ENCODE measurements around the gene EEPD1. TPM values are rescaled to one million over a fixed set of nuclear protein-coding genes. Genes with fewer than 3 reads are reported as not detected.

The EEPD1 gene
- total RNA-seq, 1 experiment from 2014 or later = 48.0 TPM

DNA sequence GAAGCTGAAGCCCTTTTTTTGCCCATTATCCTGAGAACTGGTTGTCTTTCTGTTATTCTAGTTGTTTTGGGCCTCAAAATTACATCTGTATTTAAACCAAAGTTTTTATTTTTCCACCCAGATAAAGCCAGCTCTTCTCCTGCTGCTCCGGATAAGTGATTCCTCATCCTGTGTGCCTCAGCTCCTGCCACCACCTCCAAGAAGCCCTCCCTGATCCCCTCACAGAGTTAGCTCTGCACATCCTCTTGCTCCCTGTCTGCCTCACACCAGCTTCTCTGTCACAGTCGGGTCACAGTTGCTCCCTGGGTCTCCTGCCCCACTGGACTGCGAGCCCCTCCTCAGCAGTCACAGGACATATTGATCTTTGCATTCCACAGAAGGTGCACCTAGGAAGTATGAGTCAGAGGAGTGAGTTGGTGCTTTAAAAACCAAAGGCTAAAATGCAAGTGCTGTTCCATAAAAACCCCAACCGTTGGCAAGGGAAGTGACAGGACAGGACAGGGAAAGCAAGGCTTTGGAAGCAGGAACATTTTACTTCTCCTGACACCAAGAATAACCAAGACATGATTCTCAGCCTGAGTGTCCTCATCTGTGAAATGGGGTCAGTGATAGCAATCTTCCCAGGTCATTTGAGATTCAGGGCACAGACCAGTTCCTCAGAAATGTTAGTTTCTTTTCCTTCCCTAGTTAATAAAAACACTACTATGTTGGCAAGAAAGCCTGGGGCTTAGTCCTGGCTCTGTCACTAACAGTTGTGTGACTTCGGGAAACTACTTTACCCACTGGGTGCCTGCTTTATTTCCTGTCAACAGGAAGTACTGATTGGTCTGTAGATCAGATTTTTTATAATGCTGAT, 36.5 kb upstream of the EEPD1 start:
- Histone ChIP-seq H3K4me3 (ENCODE audit: low read depth in 2 of 2, low read length in 2 of 2) (0 out of 4 replicates have a peak overlapping the region, but pooled peaks of 1 of the 2 experiments have one; percentile 10), H3K4me1 (ENCODE audit: control insufficient read depth, insufficient read depth, low read length) (peaks cover 25% of the 10 kb centered on the region), H3K27ac (ENCODE audit: low read length) (peak overlapping the region; percentile 74), H3K9me3 (ENCODE audit: control insufficient read depth, insufficient read depth, low read depth, low read length) (peaks cover 5% of the 10 kb centered on the region; the same call in 1 of the 2 replicates), H3K36me3 (ENCODE audit: control insufficient read depth, insufficient read depth, low read length) (no peaks in the 10 kb centered on the region), H3K27me3 (ENCODE audit: control insufficient read depth, insufficient read depth, low read length) (no peaks in the 10 kb centered on the region)
- BruUV-seq (replicated peaks) = no TSS peak
- intact Hi-C loops (cut with micrococcal nuclease; ENCODE audit: unreplicated experiment) (no loop called here), in situ Hi-C loops (cut with HindIII; ENCODE audit: low pct_unique_long_range_greater_than_20kb, low sequenced_read_pairs) (loop anchor here (25.0 kb wide), 1 partner anchor 129 kb away; no protein-coding TSS in a partner anchor)
- TF ChIP-seq SIN3A (IDR thresholded peaks at IDR 0.05; ENCODE audit: borderline replicate concordance, insufficient read depth, low read depth, low read length) (no peak), TCF7L2 (IDR thresholded peaks at IDR 0.05; ENCODE audit: low read depth, low read length) (no peak), POLR2AphosphoS5 (IDR thresholded peaks at IDR 0.05; ENCODE audit: low read depth, low read length) (no peak)
- TF ChIP-seq, protein P1, sequence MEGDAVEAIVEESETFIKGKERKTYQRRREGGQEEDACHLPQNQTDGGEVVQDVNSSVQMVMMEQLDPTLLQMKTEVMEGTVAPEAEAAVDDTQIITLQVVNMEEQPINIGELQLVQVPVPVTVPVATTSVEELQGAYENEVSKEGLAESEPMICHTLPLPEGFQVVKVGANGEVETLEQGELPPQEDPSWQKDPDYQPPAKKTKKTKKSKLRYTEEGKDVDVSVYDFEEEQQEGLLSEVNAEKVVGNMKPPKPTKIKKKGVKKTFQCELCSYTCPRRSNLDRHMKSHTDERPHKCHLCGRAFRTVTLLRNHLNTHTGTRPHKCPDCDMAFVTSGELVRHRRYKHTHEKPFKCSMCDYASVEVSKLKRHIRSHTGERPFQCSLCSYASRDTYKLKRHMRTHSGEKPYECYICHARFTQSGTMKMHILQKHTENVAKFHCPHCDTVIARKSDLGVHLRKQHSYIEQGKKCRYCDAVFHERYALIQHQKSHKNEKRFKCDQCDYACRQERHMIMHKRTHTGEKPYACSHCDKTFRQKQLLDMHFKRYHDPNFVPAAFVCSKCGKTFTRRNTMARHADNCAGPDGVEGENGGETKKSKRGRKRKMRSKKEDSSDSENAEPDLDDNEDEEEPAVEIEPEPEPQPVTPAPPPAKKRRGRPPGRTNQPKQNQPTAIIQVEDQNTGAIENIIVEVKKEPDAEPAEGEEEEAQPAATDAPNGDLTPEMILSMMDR (IDR thresholded peaks at IDR 0.05) = no peak
- TF ChIP-seq, protein P2, sequence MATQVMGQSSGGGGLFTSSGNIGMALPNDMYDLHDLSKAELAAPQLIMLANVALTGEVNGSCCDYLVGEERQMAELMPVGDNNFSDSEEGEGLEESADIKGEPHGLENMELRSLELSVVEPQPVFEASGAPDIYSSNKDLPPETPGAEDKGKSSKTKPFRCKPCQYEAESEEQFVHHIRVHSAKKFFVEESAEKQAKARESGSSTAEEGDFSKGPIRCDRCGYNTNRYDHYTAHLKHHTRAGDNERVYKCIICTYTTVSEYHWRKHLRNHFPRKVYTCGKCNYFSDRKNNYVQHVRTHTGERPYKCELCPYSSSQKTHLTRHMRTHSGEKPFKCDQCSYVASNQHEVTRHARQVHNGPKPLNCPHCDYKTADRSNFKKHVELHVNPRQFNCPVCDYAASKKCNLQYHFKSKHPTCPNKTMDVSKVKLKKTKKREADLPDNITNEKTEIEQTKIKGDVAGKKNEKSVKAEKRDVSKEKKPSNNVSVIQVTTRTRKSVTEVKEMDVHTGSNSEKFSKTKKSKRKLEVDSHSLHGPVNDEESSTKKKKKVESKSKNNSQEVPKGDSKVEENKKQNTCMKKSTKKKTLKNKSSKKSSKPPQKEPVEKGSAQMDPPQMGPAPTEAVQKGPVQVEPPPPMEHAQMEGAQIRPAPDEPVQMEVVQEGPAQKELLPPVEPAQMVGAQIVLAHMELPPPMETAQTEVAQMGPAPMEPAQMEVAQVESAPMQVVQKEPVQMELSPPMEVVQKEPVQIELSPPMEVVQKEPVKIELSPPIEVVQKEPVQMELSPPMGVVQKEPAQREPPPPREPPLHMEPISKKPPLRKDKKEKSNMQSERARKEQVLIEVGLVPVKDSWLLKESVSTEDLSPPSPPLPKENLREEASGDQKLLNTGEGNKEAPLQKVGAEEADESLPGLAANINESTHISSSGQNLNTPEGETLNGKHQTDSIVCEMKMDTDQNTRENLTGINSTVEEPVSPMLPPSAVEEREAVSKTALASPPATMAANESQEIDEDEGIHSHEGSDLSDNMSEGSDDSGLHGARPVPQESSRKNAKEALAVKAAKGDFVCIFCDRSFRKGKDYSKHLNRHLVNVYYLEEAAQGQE (IDR thresholded peaks at IDR 0.05; ENCODE audit: insufficient read depth in 1 of 2, low read depth in 2 of 2, low read length in 1 of 2) = no peak
- DNase-seq (ENCODE audit: low read depth, low spot score) (peak; percentile 79), ATAC-seq (peak; percentile 57)
- POLR2A ChIA-PET = no interaction called here
- CTCF ChIA-PET = no interaction called here

DNA sequence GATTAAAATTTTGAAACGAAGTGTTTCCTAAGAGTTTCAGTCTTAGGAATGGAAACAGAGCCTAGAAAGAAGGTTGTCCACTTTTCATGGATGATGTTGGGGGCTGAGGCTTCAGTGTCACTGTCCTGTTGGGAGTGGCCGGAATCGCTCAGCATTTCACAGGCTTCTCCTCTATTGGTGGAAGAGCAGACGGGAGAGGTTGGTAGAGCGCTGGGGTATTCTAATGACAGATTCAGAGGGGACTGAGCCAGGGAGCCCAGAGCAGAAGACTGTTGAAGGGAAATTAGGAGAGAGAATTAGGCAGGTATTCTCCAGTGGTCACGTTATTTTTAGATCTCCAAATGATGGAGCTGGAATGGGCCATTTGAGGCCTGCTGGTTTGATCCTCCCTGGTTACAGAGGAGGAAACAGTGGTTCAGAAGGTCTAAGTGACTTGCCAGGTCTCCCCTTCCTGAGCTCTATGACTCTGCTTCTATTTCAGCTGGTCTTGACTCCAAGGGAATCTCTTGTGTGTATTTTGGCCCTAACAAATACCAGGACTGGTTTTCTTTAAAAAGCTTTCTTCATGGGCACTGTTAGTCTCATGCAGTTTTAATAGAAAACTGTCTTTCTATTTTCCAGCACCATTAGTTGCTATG, 35.7 kb upstream of the EEPD1 start:
- peak overlapping the region; percentile 74 for H3K27ac ChIP-seq (ENCODE audit: low read length)
- in situ Hi-C loops (cut with HindIII; ENCODE audit: low pct_unique_long_range_greater_than_20kb, low sequenced_read_pairs) = loop anchor here (25.0 kb wide), 1 partner anchor 130 kb away; no protein-coding TSS in a partner anchor
- no peak overlapping the region for H3K4me3 ChIP-seq (ENCODE audit: low read depth in 2 of 2, low read length in 2 of 2)
- intact Hi-C loops (cut with micrococcal nuclease; ENCODE audit: unreplicated experiment) = no loop called here
- H3K27me3 ChIP-seq (ENCODE audit: control insufficient read depth, insufficient read depth, low read length) = no peaks in the 10 kb centered on the region
- TF ChIP-seq SIN3A (IDR thresholded peaks at IDR 0.05; ENCODE audit: borderline replicate concordance, insufficient read depth, low read depth, low read length) (no peak), TCF7L2 (IDR thresholded peaks at IDR 0.05; ENCODE audit: low read depth, low read length) (no peak), POLR2AphosphoS5 (IDR thresholded peaks at IDR 0.05; ENCODE audit: low read depth, low read length) (no peak)
- TF ChIP-seq, protein P2 (IDR thresholded peaks at IDR 0.05; ENCODE audit: insufficient read depth in 1 of 2, low read depth in 2 of 2, low read length in 1 of 2) = no peak
- TF ChIP-seq, protein P1 (IDR thresholded peaks at IDR 0.05) = no peak
- peaks cover 5% of the 10 kb centered on the region; the same call in 1 of the 2 replicates for H3K9me3 ChIP-seq (ENCODE audit: control insufficient read depth, insufficient read depth, low read depth, low read length)
- ChIA-PET CTCF (no interaction called here), POLR2A (no interaction called here)
- DNase-seq (ENCODE audit: low read depth, low spot score) = no peak
- BruUV-seq (replicated peaks) = no TSS peak
- peaks cover 25% of the 10 kb centered on the region for H3K4me1 ChIP-seq (ENCODE audit: control insufficient read depth, insufficient read depth, low read length)
- ATAC-seq = no peak
- H3K36me3 ChIP-seq (ENCODE audit: control insufficient read depth, insufficient read depth, low read length) = no peaks in the 10 kb centered on the region

All from Panc1 (cell line).